Stimulated activated CD8-positive, alpha-beta memory T cell treated with anti-CD3 and anti-CD28 coated beads, Interleukin-7, amount 100 ng/mL, for 48 hours (primary cell): ENCODE data around the gene XPO5.
"Not testable (repeated sequence)": the region's sequence is repeated elsewhere in the genome, so short reads cannot be mapped to it uniquely, and the experiment has no call there.

Experiments
- DNase-seq, 2 donors: peaks; one replicate each; pipeline ENCODE4 v3.0.0-alpha.2; 2020; ENCODE audit warnings: low read depth in 1 of 2; ENCODE audit errors: extremely low read depth in 1 of 2

The XPO5 gene

GRCh38 chr6:43584892-43585570 lies 9.2 kb upstream of the XPO5 start:
- DNase-seq = no peak

DNA sequence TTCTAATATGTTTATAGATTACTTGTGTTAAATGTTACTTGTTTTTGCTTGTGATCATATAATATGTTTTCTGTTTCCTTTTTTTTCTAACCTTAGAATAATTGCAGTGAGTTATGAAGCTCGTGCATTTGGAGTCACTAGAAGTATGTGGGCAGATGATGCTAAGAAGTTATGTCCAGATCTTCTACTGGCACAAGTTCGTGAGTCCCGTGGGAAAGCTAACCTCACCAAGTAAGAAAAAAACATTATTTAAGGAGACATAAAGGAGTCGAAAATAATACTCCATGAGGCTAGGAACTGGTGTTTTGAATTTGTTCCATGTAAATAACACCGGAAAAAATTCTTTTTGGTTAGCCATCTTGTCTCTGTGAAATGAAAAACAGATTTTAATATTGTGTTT lies 7.1 kb upstream of the XPO5 start:
- DNase-seq = no peak

DNA sequence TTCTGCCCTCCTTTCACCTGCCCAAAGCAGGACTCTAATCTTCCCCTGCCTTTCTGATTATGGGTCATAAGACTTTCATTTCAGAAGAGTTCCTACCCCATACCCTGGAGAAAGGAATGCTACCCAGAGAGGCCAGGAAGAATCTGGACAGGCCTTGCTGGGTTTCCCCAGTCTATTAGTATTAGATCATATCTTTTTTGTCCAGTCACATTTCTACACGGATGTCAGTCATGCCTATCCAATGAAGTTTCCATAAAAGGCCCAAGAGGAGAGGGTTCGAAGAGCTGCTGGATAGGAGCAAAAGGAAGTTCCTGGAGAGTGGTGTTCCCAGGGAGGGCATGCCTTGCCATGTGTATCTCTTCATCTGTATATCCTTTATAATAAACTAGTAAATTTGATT lies 3.3 kb upstream of the XPO5 start:
- DNase-seq = no peak

DNA sequence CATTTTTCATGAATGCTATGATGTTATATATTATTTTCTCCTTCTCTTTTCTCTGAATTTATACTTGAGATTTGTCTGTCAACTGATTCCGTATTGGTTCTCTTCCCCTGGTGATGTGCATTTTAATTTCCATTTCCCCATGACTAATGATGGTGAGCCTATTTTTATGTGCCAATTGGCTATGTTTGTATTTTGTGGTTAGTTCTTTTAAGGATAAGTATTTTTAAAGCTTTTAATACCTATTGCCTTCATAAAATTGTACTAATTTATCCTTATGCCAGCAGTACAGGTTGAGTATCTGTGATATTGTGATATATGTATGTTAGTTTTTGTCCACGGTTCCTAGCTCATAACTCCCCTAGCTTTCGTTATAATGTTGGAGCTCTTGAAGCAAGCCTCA lies 2.9 kb upstream of the XPO5 start:
- no peak for DNase-seq

DNA sequence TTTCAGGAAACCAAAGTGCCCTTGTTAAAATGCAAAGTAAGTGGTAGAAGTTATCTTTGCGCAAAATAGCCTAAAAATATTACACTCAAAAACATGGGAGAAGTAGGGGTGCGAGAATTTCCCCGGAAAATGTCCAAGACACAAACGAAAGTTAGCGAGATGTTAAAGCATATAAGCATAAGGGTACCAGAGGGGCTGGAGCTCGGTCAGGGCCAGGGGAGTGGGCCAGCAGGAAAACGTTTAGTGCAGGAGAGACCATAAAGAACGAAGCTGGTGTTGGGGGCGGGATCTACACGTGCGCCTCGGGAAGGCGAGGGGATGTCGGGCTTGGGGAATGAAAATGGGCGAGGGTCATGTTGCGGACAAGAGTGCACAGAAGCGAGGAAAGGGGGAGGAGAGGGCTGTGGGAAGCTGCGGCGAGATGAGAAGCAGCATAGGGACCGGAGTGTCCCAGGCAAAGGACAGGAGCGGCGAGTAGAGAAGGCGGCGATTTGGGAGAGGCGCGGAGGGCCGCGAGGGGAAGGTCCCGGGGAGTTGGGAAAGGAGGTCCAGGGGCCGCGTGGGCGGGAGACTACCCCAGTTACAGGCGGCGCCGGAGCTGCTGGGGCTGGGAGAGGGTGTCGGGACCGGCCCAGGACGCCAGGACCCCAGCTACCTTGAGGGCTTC lies 600 bp downstream of the XPO5 start:
- peak in 1 of 2 donors; percentile 11 for DNase-seq

DNA sequence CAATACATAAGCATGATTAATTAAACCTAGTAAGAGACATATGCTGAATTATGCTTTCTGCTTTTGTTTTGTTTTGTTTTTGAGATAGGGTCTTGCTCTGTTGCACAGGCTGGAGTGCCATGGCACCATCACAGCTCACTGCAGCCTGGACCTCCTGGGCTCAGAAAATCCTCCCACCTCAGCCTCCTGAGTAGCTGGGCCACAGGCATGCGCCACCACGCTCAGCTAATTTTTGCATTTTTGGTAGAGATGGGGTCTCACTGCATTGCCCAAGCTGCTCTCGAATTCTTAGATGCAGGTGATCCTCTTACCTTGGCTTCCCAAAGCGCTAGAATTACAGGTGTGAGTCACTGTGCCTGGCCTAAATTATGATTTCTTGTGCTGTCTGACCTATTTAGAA lies 3.8 kb downstream of the XPO5 start:
- no peak for DNase-seq

GRCh38 chr6:43570876-43571441 lies 4.9 kb downstream of the XPO5 start:
- DNase-seq = no peak

DNA sequence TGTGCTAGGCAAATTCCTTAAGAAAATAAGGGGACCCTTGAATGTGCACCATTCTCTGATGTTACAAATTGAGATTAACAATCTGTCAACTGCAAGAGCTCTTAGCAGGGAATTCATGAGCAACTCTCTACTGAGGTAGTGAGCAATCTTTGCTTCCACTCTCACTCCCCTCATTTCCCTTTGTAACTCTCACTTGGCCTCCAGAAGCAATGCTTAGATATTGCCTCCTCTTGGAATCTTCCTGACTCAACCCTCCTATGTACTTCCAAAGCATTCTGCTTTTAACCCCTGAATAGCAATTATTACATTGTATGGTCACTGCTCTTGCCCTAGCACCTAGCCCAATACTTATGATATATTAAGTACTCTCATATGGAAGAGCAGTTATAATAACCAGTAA lies 16.5 kb downstream of the XPO5 start:
- no peak for DNase-seq

DNA sequence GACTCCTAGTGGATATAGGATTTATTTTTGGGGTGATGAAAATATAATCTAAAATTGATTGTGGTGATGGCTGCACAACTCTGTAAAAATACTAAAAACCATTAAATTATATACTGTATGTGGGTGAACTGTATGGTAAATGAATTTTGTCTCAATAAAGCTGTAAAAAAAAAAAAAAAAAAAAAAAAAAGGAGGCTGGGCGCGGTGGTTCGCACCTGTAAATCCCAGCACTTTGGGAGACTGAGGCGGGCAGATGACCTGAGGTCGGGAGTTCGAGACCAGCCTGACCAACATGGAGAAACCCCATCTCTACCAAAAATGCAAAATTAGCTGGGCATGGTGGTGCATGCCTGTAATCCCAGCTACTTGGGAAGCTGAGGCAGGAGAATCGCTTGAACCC lies 18.2 kb downstream of the XPO5 start:
- DNase-seq = not testable (repeated sequence)

DNA sequence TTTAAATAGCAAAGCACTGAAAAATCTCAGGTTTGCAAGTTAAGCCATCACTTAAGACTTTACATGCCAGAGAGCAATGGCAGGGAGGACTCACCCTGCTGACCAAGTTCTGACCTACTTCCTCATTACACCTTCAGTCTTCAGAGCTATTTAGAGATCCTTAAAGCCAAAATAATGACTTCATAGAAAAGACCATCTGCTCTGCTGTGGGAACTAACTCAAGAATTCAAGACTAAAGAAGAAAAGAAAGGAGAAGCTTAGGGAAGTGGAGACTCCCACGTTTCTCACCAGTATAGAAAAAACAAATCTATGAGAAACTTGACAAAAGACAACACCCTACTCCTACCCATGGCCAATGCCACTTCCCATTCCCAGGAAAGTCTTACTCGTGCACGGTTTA lies 28.6 kb downstream of the XPO5 start:
- DNase-seq = no peak

- DNase-seq = no peak
Observed at GRCh38 chr6:43544461-43544860, 31.4 kb downstream of the XPO5 start.

DNA sequence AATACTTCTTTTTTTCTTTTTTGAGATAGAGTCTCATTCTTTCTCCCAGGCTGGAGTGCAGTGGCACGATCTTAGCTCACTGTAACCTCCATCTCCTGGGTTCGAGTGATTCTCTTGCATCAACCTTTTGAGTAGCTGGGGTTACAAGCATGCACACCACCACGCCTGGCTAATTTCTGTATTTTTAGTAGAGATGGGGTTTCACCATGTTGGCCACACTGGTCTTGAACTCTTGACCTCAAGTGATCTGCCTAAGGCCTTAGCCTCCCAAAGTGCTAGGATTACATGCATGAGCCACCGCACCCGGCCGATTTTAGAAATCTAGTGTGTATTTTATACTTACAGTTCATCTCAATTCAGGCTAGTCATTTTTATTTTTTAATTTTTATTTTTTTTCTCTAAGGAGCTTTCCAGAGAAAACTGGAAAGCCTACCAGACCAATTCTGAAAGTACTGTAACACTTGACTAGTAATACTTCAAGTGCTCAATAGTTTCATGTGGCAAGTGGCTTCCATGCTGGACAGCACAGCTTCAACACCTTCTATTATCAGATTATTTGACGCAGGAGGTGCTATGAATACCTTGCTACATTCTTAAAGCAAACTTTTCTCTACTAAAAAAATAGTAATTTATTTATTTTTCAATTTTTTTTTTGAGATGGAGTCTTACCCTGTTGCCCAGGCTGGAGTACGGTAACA lies 33.9 kb downstream of the XPO5 start:
- no peak for DNase-seq

DNA sequence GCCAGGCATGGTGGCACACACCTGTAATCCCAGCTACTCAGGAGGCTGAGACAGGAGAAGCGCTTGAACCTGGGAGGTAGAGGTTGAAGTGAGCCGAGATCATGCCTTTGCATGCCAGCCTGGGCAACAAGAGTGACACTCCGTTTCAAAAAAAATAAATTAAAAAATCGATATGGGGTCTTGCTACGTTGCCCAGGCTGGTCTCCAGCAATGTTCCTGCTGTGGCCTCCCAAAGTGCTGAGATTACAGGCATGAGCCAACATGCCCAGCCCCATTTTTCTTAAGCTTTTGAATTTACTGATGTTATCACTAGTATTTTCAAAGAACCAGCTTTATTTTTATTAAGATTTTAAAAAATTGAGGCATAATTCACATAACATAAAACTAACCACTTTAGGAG lies 35.3 kb downstream of the XPO5 start:
- DNase-seq = no peak

GRCh38 chr6:43539409-43539808 lies 36.4 kb downstream of the XPO5 start:
- DNase-seq = not testable (repeated sequence)

- DNase-seq = not testable (repeated sequence)
Observed at GRCh38 chr6:43538986-43539385, 36.9 kb downstream of the XPO5 start.

- DNase-seq = no peak
Observed at GRCh38 chr6:43532201-43532600, 43.6 kb downstream of the XPO5 start.

GRCh38 chr6:43524483-43524961 lies 51.3 kb downstream of the XPO5 start:
- no peak for DNase-seq

DNA sequence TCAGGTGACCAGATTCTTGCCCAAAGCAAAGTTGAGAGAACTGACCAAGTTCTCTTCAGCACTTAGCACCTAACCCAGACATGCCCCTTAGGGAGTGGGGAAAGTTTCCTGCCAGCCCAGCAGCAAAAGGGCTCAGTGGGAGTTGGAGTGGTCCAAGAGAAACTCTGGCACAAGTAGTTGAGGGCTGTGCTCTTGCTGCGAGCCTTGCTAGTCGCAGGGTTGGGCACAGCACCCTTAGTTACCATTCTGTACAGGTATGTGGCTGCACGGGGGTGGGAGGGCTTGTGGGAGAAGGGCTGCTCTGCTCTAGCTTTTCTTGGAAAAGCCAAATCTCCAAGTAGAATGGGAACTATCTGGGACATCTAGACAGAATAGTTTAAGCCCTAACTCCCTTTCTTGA lies 52.6 kb downstream of the XPO5 start:
- DNase-seq = no peak

DNA sequence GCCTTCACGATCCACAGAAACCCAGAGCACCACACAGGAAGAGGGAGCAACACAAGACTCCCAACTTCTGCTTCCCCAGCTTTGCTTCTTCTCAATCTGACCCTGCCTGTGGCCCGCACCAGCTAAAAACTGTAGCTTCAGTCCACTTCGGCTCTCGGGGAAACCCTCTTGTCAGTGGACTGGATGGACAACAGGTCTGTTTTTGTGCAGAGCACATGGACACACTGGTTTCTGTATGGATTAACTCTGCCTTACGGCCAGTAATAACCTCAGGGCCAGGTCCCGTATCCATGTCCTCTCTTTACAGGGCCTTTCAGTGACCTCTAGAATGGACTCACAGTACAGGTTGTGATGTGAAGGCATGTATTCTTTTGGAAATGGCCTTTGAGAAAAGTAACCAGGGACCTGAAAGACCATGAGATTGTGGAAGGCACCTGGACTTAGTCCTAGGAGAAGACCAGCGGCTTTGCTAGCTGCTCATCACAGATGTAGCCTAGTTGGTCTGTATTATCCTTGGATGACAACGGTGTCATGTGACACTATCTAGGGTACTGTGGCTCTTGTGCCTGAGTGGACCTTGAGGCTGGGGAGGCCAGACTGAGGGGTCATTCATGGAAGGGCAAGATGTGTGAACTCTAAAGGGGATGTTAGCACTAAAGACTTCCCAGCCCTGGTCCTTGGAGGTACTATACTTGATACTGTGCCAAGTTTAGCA lies 53.1 kb downstream of the XPO5 start:
- DNase-seq = no peak

GRCh38 chr6:43521836-43522235 lies 54.0 kb downstream of the XPO5 start:
- no peak for DNase-seq

- DNase-seq = no peak
Observed at GRCh38 chr6:43520097-43520496, 55.7 kb downstream of the XPO5 start.
